ENCODE measurements around the gene FAAP24. TPM values are rescaled to one million over a fixed set of nuclear protein-coding genes. Genes with fewer than 3 reads are reported as not detected.
"Not testable (repeated sequence)": the region's sequence is repeated elsewhere in the genome, so short reads cannot be mapped to it uniquely, and the experiment has no call there.

The FAAP24 gene
- total and polyA plus RNA-seq, 4 donors = 1.0 to 1.8 (median 1.6) TPM; not detected in 1

DNA sequence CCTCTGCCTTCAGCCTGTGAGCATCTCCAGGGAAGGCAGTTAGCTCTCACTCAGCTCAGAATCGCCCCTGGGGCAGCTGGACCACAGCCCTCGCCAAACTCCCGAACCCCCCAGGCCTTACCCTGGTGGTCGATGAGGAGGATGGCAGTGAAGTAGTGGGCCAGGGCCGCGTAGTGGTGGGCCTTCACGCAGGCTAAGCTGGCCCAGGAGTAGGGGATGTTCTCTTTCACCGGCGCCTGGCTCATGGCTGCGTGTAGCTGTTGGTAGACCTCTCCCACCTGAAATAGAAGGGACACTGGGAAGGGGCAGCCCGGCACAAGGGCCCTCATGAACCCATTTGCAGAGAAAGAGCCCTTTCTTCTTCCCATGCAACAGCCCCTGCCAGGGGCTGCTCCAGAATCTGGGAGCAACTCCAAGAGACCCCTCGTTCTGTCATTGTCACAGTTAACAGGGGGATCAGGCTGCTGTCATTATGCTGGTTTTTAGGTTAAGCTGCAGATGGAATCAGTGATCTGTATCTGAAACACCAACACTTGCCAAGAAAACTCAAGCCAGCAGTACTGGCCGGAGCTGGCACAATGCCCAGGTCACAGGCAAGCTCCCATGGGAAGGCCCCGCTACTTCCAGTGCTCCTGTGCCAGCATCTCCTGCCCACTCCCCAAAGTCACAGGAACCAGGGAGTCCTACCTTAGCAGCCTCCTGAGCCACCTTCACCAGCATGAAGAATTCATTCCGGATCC, 30.3 kb downstream of the FAAP24 start:
- H3K36me3 ChIP-seq (ENCODE audit: control insufficient read depth in 1 of 2, insufficient read depth in 2 of 2, low read length in 1 of 2); H3K9me3 ChIP-seq (ENCODE audit: control insufficient read depth, low read length); DNase-seq; intact Hi-C loops (cut with DNase I); H3K4me3 ChIP-seq (ENCODE audit: low read length in 2 of 2); H3K27ac ChIP-seq (ENCODE audit: low read depth in 1 of 2, low read length in 2 of 2); H3K27me3 ChIP-seq (ENCODE audit: control insufficient read depth in 1 of 2, insufficient read depth in 2 of 2, low read length in 1 of 2); ATAC-seq (ENCODE audit: low FRiP score); H3K4me1 ChIP-seq (ENCODE audit: control insufficient read depth in 1 of 2, insufficient read depth in 2 of 2, low read length in 2 of 2): not testable (repeated sequence)
- WGBS, 2 donors = 75 to 78% methylated on average over 15 of the region's 15 CpGs

DNA sequence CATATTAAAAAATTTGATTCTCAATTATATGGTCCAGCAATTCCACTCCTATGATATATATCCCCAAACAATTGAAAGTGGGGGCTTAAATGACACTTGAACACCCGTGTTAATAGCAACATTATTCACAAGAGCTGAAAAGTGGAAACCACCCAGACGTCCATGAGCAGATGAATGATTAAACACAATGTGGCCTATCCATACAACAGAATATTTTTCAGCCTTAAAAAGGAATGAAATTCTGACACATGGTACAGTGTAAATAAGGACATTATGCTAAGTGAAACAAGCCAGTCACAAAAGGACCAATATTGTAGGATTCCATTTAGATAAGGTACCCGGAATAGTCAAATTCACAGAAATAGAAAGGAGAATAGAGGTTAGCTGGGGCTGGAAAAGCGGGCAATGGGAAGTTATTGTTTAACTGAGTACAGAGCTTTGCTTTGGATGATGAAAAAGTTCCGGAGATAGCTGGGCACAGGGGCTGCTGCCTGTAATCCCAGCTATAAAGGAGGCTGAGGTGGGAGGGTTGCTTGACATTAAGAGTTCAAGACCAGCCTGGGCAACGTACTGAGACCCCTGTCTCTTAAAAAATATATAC, 31.5 kb downstream of the FAAP24 start:
- H3K36me3 ChIP-seq (ENCODE audit: control insufficient read depth in 1 of 2, insufficient read depth in 2 of 2, low read length in 1 of 2); DNase-seq; H3K27me3 ChIP-seq (ENCODE audit: control insufficient read depth in 1 of 2, insufficient read depth in 2 of 2, low read length in 1 of 2); H3K4me1 ChIP-seq (ENCODE audit: control insufficient read depth in 1 of 2, insufficient read depth in 2 of 2, low read length in 2 of 2); ATAC-seq (ENCODE audit: low FRiP score); H3K27ac ChIP-seq (ENCODE audit: low read depth in 1 of 2, low read length in 2 of 2); intact Hi-C loops (cut with DNase I); H3K9me3 ChIP-seq (ENCODE audit: control insufficient read depth, low read length); H3K4me3 ChIP-seq (ENCODE audit: low read length in 2 of 2): not testable (repeated sequence)
- 74 to 79% methylated on average over 6 of the region's 6 CpGs for WGBS, 2 donors

DNA sequence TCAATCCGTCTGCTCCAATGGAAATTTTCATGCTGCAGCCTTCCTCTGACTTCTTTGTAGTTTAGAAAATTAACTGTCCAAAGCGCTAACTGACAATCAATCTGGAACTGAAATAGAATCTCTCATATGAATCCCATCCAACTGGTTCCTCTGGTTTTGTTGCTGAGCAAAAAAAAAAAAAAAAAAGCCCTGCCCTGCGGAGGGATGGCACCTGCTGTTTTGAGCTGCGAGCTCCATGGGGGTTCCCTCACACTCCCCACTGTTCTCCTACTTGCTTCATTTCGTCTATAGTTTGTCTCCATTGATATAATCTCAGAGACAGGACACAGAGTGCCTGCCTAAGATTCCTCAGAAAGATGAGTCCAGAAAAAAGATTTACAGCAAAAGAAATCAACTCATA, 33.4 kb downstream of the FAAP24 start:
- no peak overlapping the region for H3K27ac ChIP-seq (ENCODE audit: low read depth in 1 of 2, low read length in 2 of 2)
- DNase-seq (no peak), ATAC-seq (ENCODE audit: low FRiP score) (no peak)
- intact Hi-C loops (cut with DNase I) = no loop called here
- WGBS, 2 donors = 86 to 89% methylated on average over 5 of the region's 5 CpGs
- no peaks in the 10 kb centered on the region for H3K9me3 ChIP-seq (ENCODE audit: control insufficient read depth, low read length)
- H3K27me3 ChIP-seq (ENCODE audit: control insufficient read depth in 1 of 2, insufficient read depth in 2 of 2, low read length in 1 of 2) = no peaks in the 10 kb centered on the region
- H3K4me3 ChIP-seq (ENCODE audit: low read length in 2 of 2) = no peak overlapping the region
- H3K4me1 ChIP-seq (ENCODE audit: control insufficient read depth in 1 of 2, insufficient read depth in 2 of 2, low read length in 2 of 2) = no peaks in the 10 kb centered on the region
- no peaks in the 10 kb centered on the region for H3K36me3 ChIP-seq (ENCODE audit: control insufficient read depth in 1 of 2, insufficient read depth in 2 of 2, low read length in 1 of 2)

GRCh38 chr19:33008738-33009137, 36.7 kb downstream of the FAAP24 start:
- no peaks in the 10 kb centered on the region for H3K36me3 ChIP-seq (ENCODE audit: control insufficient read depth in 1 of 2, insufficient read depth in 2 of 2, low read length in 1 of 2)
- H3K27ac ChIP-seq (ENCODE audit: low read depth in 1 of 2, low read length in 2 of 2) = no peak overlapping the region
- 94 to 96% methylated on average over 4 of the region's 4 CpGs for WGBS, 2 donors
- H3K4me1 ChIP-seq (ENCODE audit: control insufficient read depth in 1 of 2, insufficient read depth in 2 of 2, low read length in 2 of 2) = no peaks in the 10 kb centered on the region
- no peak overlapping the region for H3K4me3 ChIP-seq (ENCODE audit: low read length in 2 of 2)
- H3K27me3 ChIP-seq (ENCODE audit: control insufficient read depth in 1 of 2, insufficient read depth in 2 of 2, low read length in 1 of 2) = no peaks in the 10 kb centered on the region
- DNase-seq (no peak), ATAC-seq (ENCODE audit: low FRiP score) (no peak)
- H3K9me3 ChIP-seq (ENCODE audit: control insufficient read depth, low read length) = no peaks in the 10 kb centered on the region
- intact Hi-C loops (cut with DNase I) = no loop called here

- 96 to 99% methylated on average over 4 of the region's 4 CpGs for WGBS, 2 donors
- H3K36me3 ChIP-seq (ENCODE audit: control insufficient read depth in 1 of 2, insufficient read depth in 2 of 2, low read length in 1 of 2); H3K4me1 ChIP-seq (ENCODE audit: control insufficient read depth in 1 of 2, insufficient read depth in 2 of 2, low read length in 2 of 2); ATAC-seq (ENCODE audit: low FRiP score); H3K4me3 ChIP-seq (ENCODE audit: low read length in 2 of 2); H3K9me3 ChIP-seq (ENCODE audit: control insufficient read depth, low read length); H3K27ac ChIP-seq (ENCODE audit: low read depth in 1 of 2, low read length in 2 of 2); DNase-seq; intact Hi-C loops (cut with DNase I); H3K27me3 ChIP-seq (ENCODE audit: control insufficient read depth in 1 of 2, insufficient read depth in 2 of 2, low read length in 1 of 2): not testable (repeated sequence)
Measured at GRCh38 chr19:33010891-33011290, 38.8 kb downstream of the FAAP24 start.

DNA sequence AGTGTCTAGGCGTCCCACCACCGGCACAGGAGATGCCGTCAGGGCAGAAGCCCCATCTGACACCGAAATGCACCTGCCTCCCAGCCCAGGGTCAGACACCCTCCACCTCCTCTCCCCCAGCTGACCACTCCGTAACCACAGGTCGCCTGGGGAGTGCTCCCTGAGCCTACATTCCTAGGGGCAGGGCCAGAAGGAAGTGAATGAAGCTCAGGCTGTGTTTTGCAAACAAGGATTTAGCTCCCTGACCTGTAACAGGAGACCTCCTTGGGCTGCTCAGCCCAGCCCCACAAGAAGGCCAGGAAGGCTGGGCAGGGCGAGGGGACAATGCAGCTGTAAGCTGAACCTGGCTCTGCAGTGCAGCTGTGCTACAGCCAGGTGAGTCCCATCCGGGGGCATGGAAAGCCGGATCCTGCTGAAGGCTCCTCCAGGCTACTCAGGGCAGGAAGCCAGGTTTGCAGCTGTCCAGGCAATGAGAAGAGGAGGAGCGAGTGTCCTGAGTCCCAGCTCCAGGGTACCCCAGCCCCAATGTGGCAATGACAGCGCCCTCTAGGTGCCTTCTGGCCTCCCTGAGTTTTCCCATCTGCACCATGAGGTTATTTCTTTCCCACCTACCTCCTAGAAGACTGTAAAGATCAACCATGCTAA, 50.6 kb downstream of the FAAP24 start:
- H3K27ac ChIP-seq (ENCODE audit: low read depth in 1 of 2, low read length in 2 of 2) = no peak overlapping the region
- no peaks in the 10 kb centered on the region for H3K4me1 ChIP-seq (ENCODE audit: control insufficient read depth in 1 of 2, insufficient read depth in 2 of 2, low read length in 2 of 2)
- H3K27me3 ChIP-seq (ENCODE audit: control insufficient read depth in 1 of 2, insufficient read depth in 2 of 2, low read length in 1 of 2) = no peaks in the 10 kb centered on the region
- 69 to 77% methylated on average over 11 of the region's 11 CpGs for WGBS, 2 donors
- no peak overlapping the region for H3K4me3 ChIP-seq (ENCODE audit: low read length in 2 of 2)
- H3K36me3 ChIP-seq (ENCODE audit: control insufficient read depth in 1 of 2, insufficient read depth in 2 of 2, low read length in 1 of 2) = no peaks in the 10 kb centered on the region
- DNase-seq (no peak), ATAC-seq (ENCODE audit: low FRiP score) (no peak)
- no peaks in the 10 kb centered on the region for H3K9me3 ChIP-seq (ENCODE audit: control insufficient read depth, low read length)
- intact Hi-C loops (cut with DNase I) = no loop called here

DNA sequence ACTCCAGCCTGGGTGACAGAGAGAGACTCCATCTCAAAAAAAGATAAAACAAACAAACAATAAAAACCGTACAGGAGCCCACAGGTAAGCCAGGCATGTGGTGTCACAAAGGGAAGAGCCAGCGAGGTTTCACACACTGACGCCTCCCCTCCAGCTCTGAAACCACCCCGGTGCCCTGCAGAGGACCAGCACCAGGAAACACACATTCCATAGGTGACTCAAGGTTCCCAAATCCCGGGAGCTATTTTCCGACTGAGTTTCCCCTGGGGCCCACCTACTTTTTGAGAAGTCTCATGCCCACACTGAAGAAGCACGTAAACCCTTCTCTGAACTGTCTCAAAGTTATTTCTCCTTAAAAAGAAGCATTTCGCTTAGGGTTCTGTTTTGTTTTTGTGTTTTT, 52.4 kb downstream of the FAAP24 start:
- Histone ChIP-seq H3K4me3 (ENCODE audit: low read length in 2 of 2) (no peak overlapping the region), H3K9me3 (ENCODE audit: control insufficient read depth, low read length) (peaks cover 1% of the 10 kb centered on the region), H3K27ac (ENCODE audit: low read depth in 1 of 2, low read length in 2 of 2) (no peak overlapping the region), H3K4me1 (ENCODE audit: control insufficient read depth in 1 of 2, insufficient read depth in 2 of 2, low read length in 2 of 2) (no peaks in the 10 kb centered on the region), H3K36me3 (ENCODE audit: control insufficient read depth in 1 of 2, insufficient read depth in 2 of 2, low read length in 1 of 2) (no peaks in the 10 kb centered on the region), H3K27me3 (ENCODE audit: control insufficient read depth in 1 of 2, insufficient read depth in 2 of 2, low read length in 1 of 2) (no peaks in the 10 kb centered on the region)
- 85 to 87% methylated on average over 8 of the region's 8 CpGs for WGBS, 2 donors
- DNase-seq = no peak
- intact Hi-C loops (cut with DNase I) = no loop called here
- no peak for ATAC-seq (ENCODE audit: low FRiP score)

DNA sequence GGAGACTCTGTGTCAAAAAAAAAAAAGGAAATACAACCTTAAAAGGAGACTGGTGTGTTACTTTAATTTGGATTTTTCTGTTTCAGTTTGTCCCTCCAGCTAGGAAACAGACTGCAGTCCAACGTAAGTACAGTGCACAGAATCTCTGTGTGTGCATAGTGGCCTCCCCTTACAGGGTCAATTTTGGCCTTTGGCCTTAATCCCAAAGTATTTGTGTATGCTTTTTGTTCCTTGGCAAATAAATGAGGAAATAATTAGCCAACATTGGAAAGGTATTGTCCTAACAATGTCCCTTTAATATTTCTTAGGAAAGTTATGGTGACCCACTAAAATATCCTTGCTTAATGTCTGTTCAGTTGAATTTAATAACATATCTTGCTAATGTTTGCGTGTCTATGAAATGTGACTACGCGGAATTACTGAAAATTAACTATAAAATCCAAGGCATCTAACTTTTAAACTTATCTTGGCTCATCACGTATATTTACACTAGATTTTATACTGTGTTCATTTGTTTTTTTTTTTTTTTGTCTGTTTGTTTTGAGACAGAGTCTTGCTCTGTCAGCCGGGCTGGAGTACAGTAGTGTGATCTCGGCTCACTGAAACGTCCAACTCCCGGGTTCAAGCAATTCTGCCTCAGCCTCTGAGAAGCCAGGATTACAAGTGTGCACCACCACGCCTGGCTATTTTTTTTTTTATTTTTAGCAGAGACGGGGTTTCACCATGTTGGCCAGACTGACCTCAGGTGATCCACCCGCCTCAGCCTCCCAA, 53.6 kb downstream of the FAAP24 start:
- H3K27ac ChIP-seq (ENCODE audit: low read depth in 1 of 2, low read length in 2 of 2); H3K4me1 ChIP-seq (ENCODE audit: control insufficient read depth in 1 of 2, insufficient read depth in 2 of 2, low read length in 2 of 2); H3K9me3 ChIP-seq (ENCODE audit: control insufficient read depth, low read length); H3K36me3 ChIP-seq (ENCODE audit: control insufficient read depth in 1 of 2, insufficient read depth in 2 of 2, low read length in 1 of 2); H3K27me3 ChIP-seq (ENCODE audit: control insufficient read depth in 1 of 2, insufficient read depth in 2 of 2, low read length in 1 of 2); intact Hi-C loops (cut with DNase I); ATAC-seq (ENCODE audit: low FRiP score); DNase-seq; H3K4me3 ChIP-seq (ENCODE audit: low read length in 2 of 2): not testable (repeated sequence)
- WGBS, 2 donors = 86 to 92% methylated on average over 11 to 12 of the region's 12 CpGs

Measured in aorta (tissue), 5 donors.